Activated B cell treated with CpG ODN at 0.5 μM for 24 hours (primary cell): ENCODE data around the gene GPX1. TPM values are rescaled to one million over a fixed set of nuclear protein-coding genes. Genes with fewer than 3 reads are reported as not detected.
"Not testable (repeated sequence)": the region's sequence is repeated elsewhere in the genome, so short reads cannot be mapped to it uniquely, and the experiment has no call there.

ENCODE experiments used
- ATAC-seq: fragments of 200-7000 bp; cut with Tn5 transposase; one replicate; pipeline ENCODE4 v1.10.0; 2021; ENCODE audit warnings: low read depth, mild to moderate bottlenecking, moderate library complexity
- CTCF ChIA-PET: fragments of 350-600 bp; sonication (Branson Sonifier 250); formaldehyde crosslinking; loops from one replicate; lab custom pipeline; 2021; ENCODE audit warnings: antibody characterized with exemption; lab: Charles Lee
- POLR2A ChIA-PET: fragments of 350-600 bp; sonication (Branson Sonifier 250); formaldehyde crosslinking; loops from one replicate; lab custom pipeline; 2021; ENCODE audit warnings: antibody characterized with exemption; lab: Charles Lee
- DNase-seq: peaks from one replicate; pipeline ENCODE4 v3.0.0; 2022
- H3K27ac Mint-ChIP-seq: one replicate; pipeline ENCODE4 v1.8.0; 2020; ENCODE audit warnings: mixed read lengths
- H3K27me3 Mint-ChIP-seq: one replicate; pipeline ENCODE4 v1.8.0; 2021; ENCODE audit warnings: mixed read lengths
- H3K36me3 Mint-ChIP-seq: one replicate; pipeline ENCODE4 v1.8.0; 2021; ENCODE audit warnings: low read depth, mixed read lengths
- H3K4me1 Mint-ChIP-seq: one replicate; pipeline ENCODE4 v1.8.0; 2021; ENCODE audit warnings: mixed read lengths
- H3K4me3 Mint-ChIP-seq: one replicate; pipeline ENCODE4 v1.8.0; 2020; ENCODE audit warnings: mild to moderate bottlenecking, mixed read lengths
- H3K9me3 Mint-ChIP-seq: one replicate; pipeline ENCODE4 v1.8.0; 2020; ENCODE audit warnings: mixed read lengths
- CTCF ChIP-seq: fragments of 200-600 bp; IDR thresholded peaks from one replicate; pipeline ENCODE4 v1.8.0; 2022; ENCODE audit warnings: antibody characterized with exemption, mild to moderate bottlenecking
- intact Hi-C: fragments of 100-400 bp; cut with micrococcal nuclease; formaldehyde crosslinking; loops from one replicate; pipeline ENCODE4 v1.15.1; 2024
- total RNA-seq: library from RNA; stranded (reverse); gene quantifications from 2 replicates; pipeline ENCODE4 v1.2.3, GENCODE V29; 2022

Gene GPX1
- total RNA-seq, 1 donor from 2014 or later = 90.0 TPM

- intact Hi-C loops = no loop called here
- Mint-ChIP-seq H3K9me3 (no peaks in the 10 kb centered on the region), H3K27me3 (no peaks in the 10 kb centered on the region), H3K4me3 (peak overlapping the region; percentile 41), H3K4me1 (peaks cover 75% of the 10 kb centered on the region), H3K27ac (peak overlapping the region; percentile 66), H3K36me3 (peaks cover 62% of the 10 kb centered on the region)
- POLR2A ChIA-PET = interaction anchor here (0.5 to 2.0 kb wide), 4 partner anchors 8 to 311 kb away, joined by 3 to 8 read pairs (median 4); partner anchors contain the start of gene RHOA
- no peak for DNase-seq
- TF ChIP-seq CTCF = no peak
- peak; percentile 38 for ATAC-seq
- CTCF ChIA-PET = interaction anchor here (1.2 kb wide), 1 partner anchor 59 kb away, joined by 3 read pairs; no protein-coding TSS in a partner anchor
These were observed 41.3 kb upstream of the GPX1 start for GRCh38 chr3:49399461-49399860.

GRCh38 chr3:49397470-49397869, 39.3 kb upstream of the GPX1 start:
- no peaks in the 10 kb centered on the region for H3K27me3 Mint-ChIP-seq
- H3K36me3 Mint-ChIP-seq = peaks cover 65% of the 10 kb centered on the region
- no peak for TF ChIP-seq CTCF
- peaks cover 78% of the 10 kb centered on the region for H3K4me1 Mint-ChIP-seq
- ChIA-PET POLR2A (interaction anchor here (0.8 to 1.0 kb wide), 3 partner anchors 14 to 32 kb away, joined by 4 to 9 read pairs (median 5); partner anchors contain the start of genes NICN1, RHOA and TCTA), CTCF (no interaction called here)
- ATAC-seq (peak; percentile 84), DNase-seq (no peak)
- H3K27ac Mint-ChIP-seq = peak overlapping the region; percentile 19
- H3K4me3 Mint-ChIP-seq = no peak overlapping the region
- no peaks in the 10 kb centered on the region for H3K9me3 Mint-ChIP-seq
- intact Hi-C loops = loop anchor here (1.0 kb wide), 1 partner anchor 15 kb away; the partner anchor contains the start of gene TCTA

- H3K9me3 Mint-ChIP-seq, H3K27ac Mint-ChIP-seq, DNase-seq, intact Hi-C loops, H3K27me3 Mint-ChIP-seq, H3K4me3 Mint-ChIP-seq, CTCF ChIA-PET, ATAC-seq: not testable (repeated sequence)
- Mint-ChIP-seq H3K36me3 (peaks cover 46% of the 10 kb centered on the region), H3K4me1 (peaks cover 58% of the 10 kb centered on the region)
- POLR2A ChIA-PET = interaction anchor here (0.7 to 1.2 kb wide), 3 partner anchors 9 to 39 kb away, joined by 4 to 6 read pairs (median 4); no protein-coding TSS in a partner anchor
These were observed 33.2 kb upstream of the GPX1 start for GRCh38 chr3:49391310-49391709.

- Mint-ChIP-seq H3K27ac (no peak overlapping the region), H3K9me3 (no peaks in the 10 kb centered on the region), H3K36me3 (peaks cover 33% of the 10 kb centered on the region), H3K4me3 (no peak overlapping the region), H3K4me1 (peaks cover 59% of the 10 kb centered on the region), H3K27me3 (no peaks in the 10 kb centered on the region)
- no peak for DNase-seq
- no peak for ATAC-seq
- no peak for TF ChIP-seq CTCF
- POLR2A ChIA-PET = interaction anchor here (0.7 kb wide), 1 partner anchor 271 kb away, joined by 10 read pairs; no protein-coding TSS in a partner anchor
- intact Hi-C loops = no loop called here
- CTCF ChIA-PET = no interaction called here
These were observed 31.1 kb upstream of the GPX1 start for GRCh38 chr3:49389297-49389696.

GRCh38 chr3:49388289-49388820, 30.2 kb upstream of the GPX1 start:
- H3K27me3 Mint-ChIP-seq = no peaks in the 10 kb centered on the region
- CTCF ChIA-PET = interaction anchor here (0.7 to 1.1 kb wide), 2 partner anchors 48 to 61 kb away, joined by 3 read pairs; partner anchors contain the start of gene USP4
- DNase-seq (no peak), ATAC-seq (no peak)
- H3K4me3 Mint-ChIP-seq = no peak overlapping the region
- H3K4me1 Mint-ChIP-seq = peaks cover 65% of the 10 kb centered on the region
- H3K9me3 Mint-ChIP-seq = no peaks in the 10 kb centered on the region
- peaks cover 31% of the 10 kb centered on the region for H3K36me3 Mint-ChIP-seq
- intact Hi-C loops = no loop called here
- POLR2A ChIA-PET = interaction anchor here (0.5 to 1.1 kb wide), 3 partner anchors 23 to 718 kb away, joined by 3 to 10 read pairs (median 4); partner anchors contain the start of genes RHOA and USP4
- H3K27ac Mint-ChIP-seq = peak overlapping the region; percentile 66
- no peak for TF ChIP-seq CTCF
